DMS 273 (cell line): Measurements from ENCODE around the gene CPA4.
A peak's percentile ranks its signal among the peaks of the same experiment; 100 is the strongest.

Source experiments
- DNase-seq: peaks from one replicate; lab custom pipeline; 2025; ENCODE audit not compliant: unreplicated experiment; lab: John Stamatoyannopoulos, UW

The CPA4 gene

GRCh38 chr7:130363026-130363847 is 70.3 kb downstream of the CPA4 start:
- DNase-seq: peak; percentile 24

GRCh38 chr7:130364451-130364850 is 71.5 kb downstream of the CPA4 start:
- DNase-seq: peak; percentile 32

- DNase-seq: peak; percentile 43
These were observed 72.1 kb downstream of the CPA4 start for GRCh38 chr7:130365088-130365487.

- DNase-seq: peak; percentile 99
These were observed 72.8 kb downstream of the CPA4 start for GRCh38 chr7:130365511-130366441.

- no peak for DNase-seq
These were observed 73.6 kb downstream of the CPA4 start for GRCh38 chr7:130366564-130366963.

- no peak for DNase-seq
These were observed 74.3 kb downstream of the CPA4 start for GRCh38 chr7:130367088-130367755.

GRCh38 chr7:130367836-130368746 is 75.1 kb downstream of the CPA4 start:
- DNase-seq: peak; percentile 45

GRCh38 chr7:130369110-130369711 is 76.2 kb downstream of the CPA4 start:
- peak; percentile 35 for DNase-seq

- DNase-seq: no peak
These were observed 77.0 kb downstream of the CPA4 start for GRCh38 chr7:130369831-130370550.

GRCh38 chr7:130371046-130371445 is 78.1 kb downstream of the CPA4 start:
- DNase-seq: peak; percentile 58

GRCh38 chr7:130372402-130373165 is 79.6 kb downstream of the CPA4 start:
- DNase-seq: peak; percentile 48
